Gastrocnemius medialis (tissue), 4 donors: ENCODE measurements around the gene CHCHD6.

ENCODE experiments used
- POLR2A ChIP-seq, 2 donors: fragments of 450-650 bp; IDR thresholded peaks; one replicate each; pipeline ENCODE4 v1.6.1; 2017; ENCODE audit warnings: antibody characterized with exemption in 2 of 2, mild to moderate bottlenecking in 2 of 2, moderate library complexity in 2 of 2
- TF ChIP-seq, protein P1 (sequence below), 5 experiments: fragments of 450-650 bp in 3 of 5; fragments of 200-600 bp in 2 of 5; sonication (generic) in 2 of 5; IDR thresholded peaks in 4 of 5; conservative IDR thresholded peaks in 1 of 5; 1 replicate in 4 of 5; 2 replicates in 1 of 5; pipeline ENCODE4 v1.5.1; 2016 to 2019; ENCODE audit warnings: antibody characterized with exemption in 5 of 5, mild to moderate bottlenecking in 3 of 5, moderate library complexity in 3 of 5

DNA sequence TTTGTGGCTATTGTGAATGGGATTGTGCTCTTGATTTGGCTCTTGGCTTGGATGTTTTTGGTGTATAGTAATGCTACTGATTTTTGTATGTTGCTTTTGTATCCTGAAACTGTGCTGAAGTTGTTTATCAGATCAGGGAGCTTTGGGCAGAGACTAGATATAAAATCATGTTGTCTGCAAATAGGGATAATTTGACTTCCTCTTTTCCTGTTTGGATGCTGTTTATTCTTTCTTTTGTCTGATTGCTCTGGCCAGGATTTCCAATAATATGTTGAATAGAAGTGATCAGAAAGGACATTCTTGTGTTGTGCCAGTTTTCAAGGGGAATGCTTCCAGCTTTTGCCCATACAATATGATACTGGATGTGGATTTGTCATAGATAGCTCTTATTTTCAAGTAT lies 66.1 kb downstream of the CHCHD6 start:
- TF ChIP-seq, protein P1, sequence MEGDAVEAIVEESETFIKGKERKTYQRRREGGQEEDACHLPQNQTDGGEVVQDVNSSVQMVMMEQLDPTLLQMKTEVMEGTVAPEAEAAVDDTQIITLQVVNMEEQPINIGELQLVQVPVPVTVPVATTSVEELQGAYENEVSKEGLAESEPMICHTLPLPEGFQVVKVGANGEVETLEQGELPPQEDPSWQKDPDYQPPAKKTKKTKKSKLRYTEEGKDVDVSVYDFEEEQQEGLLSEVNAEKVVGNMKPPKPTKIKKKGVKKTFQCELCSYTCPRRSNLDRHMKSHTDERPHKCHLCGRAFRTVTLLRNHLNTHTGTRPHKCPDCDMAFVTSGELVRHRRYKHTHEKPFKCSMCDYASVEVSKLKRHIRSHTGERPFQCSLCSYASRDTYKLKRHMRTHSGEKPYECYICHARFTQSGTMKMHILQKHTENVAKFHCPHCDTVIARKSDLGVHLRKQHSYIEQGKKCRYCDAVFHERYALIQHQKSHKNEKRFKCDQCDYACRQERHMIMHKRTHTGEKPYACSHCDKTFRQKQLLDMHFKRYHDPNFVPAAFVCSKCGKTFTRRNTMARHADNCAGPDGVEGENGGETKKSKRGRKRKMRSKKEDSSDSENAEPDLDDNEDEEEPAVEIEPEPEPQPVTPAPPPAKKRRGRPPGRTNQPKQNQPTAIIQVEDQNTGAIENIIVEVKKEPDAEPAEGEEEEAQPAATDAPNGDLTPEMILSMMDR (IDR thresholded peaks at IDR 0.05 in 4 of 5, conservative IDR thresholded peaks at IDR 0.05 in 1 of 5), result no peak
- TF ChIP-seq POLR2A (IDR thresholded peaks at IDR 0.05), result no peak
